RPMI7951 (cell line): ENCODE data around the gene FAM43B. TPM values are rescaled to one million over a fixed set of nuclear protein-coding genes. Genes with fewer than 3 reads are reported as not detected.

Experiments used
- DNase-seq: peaks from one replicate; pipeline ENCODE4 v3.0.0-alpha.2; 2012; ENCODE audit warnings: low read depth
- total RNA-seq: library from RNA; depleted of rRNA; stranded (reverse); fragments of >200 nt; shearing (Covaris generic); gene quantifications from 2 replicates; pipeline ENCODE4 v1.2.3, GENCODE V29; 2014; rRNA removed

Gene FAM43B
- total RNA-seq, 1 experiment from 2014 or later, result not detected

DNA sequence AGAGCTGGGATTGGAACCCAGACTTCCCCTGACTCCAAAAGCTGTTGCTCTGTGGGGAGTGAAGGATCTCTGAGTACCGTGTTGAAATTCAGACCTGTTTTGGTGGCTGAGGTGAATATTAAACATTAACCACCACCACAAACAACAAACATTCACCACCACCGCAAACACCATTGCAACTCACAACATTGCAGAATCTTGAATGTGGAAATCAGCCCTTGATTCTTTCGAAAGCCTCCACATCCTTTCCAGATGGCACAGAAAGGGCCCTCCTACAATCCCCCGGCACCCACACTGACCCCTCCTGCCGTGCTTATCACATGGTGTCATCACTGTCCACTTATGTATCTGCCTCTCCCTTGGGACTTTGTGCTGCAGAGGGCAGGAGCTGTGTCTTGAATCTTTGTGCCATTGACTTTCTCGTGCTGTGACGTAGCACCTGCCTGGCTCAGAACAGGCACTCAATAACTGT, 38.0 kb downstream of the FAM43B start:
- DNase-seq, result peak; percentile 77

DNA sequence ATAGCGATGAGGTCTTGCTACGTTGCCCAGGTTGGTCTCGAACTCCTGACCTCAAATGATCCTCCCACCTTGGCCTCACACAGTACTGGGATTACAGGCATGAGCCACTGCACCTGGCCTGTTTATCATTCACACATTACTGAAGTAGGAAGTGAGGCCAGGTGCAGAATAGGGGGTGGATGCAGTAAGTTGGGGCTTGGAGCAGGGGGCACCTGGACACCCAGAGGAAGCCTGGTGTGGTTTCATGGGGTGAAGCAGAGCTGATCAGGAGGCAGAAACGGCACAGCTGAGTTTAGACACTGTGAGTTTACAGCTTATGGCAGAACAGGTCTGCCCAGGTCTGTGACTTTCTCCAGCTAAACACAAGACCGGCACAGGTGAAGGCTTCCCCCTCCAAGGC, 41.4 kb downstream of the FAM43B start:
- DNase-seq, result no peak

DNA sequence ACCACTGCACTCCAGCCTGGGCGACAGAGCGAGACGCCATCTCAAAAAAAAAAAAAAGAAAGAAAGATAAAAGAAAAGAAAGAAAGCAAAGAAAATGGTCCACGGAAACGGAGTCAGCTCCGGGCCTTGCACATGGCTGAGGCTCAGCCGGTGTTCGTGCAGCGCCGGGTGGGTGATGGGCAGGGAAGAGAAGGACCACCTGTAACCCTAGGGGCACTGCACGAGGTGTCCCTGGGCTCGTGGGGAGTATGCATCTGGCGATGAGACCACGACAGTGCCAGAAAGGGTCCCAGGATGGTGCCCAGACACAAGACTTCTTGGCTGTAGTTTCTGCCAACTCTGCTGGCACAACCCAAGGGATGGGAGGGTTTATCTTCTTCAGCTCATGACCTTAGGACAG, 42.4 kb downstream of the FAM43B start:
- no peak for DNase-seq

DNA sequence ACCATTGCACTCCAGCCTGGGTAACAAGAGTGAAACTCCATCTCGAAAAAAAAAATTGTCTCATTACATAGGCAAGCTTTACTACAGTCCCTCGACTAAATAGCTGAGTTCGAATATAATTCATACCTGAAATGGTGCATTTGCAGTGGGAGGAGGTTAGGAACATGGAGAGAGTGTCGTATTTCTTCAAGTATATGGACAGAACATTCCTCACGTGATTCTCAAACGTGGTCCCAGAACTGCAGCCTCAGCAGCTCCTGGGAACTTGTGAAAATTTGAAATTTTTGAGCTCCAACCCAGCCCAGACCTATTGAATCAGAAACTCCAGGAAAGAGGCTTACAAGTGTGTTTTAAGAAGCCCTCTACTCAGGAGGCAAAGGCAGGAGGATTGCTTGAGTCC, 43.7 kb downstream of the FAM43B start:
- no peak for DNase-seq

DNA sequence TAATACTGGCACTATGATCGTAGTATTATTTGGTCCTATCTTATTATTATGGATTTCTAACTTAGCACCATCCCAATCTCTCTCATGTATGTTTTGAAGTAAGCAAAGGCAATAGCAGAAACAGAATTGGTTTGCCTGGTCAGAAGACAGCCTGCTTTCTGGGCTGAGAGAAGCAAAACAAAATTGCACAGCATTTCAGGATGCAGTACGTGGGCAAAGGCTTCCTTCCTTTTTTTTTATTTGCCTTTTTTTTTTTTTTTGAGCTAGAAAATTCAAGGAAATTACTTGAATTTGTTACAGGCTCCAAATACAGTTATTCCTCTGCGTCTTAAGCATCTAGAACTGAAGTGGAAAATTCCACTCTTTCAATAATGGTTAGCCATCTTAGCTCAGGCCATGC, 45.3 kb downstream of the FAM43B start:
- no peak for DNase-seq

DNA sequence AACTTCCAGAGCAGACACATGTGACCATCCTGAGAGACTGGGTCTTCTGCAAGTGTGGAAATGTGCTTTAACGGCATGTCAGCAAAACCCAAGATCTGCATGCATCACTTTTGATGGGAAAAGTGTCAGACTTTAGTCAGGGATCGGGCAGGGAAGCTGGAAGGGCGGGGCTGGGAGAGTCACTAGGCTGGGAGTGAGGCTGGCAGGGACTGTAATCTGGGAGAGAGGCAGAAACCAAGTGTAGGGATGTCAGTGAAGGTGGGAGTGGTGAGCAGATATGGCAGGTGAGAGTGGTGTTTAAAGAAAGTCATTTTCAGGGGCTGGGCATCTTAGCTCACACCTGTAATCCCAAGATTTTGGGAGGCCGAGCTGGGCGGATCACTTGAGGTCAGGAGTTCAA, 47.8 kb downstream of the FAM43B start:
- DNase-seq, result no peak

DNA sequence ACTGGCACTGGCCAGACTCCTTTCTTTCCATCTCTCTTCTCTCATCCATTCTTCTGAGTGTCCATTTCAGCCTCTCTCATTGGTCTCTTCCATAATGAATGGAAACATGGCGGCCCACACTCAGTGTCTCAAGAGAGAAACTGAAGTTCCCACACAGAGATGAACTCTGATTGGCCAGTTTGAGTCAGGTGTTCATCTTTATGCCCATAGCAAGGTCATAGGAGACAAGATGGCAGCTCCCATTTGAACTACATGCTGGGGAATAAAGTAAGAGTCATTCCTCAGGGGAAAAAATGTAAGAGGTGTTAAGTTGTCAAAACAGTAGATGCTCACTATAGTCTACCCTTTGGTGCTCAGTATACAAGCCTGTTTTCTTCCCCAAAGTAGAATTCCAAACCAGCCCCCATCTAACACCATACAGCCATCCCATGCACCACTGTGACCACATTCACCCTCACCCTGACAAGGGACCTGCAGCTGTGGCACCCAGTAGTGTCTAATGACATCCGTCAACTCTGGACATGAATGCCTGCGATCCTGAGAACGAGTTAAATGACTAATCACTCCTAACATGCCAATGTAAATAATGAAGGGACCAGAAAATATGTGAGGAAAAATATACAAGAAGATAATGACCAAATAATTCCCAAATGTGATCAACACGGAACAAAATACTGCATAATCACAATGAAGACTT, 48.9 kb downstream of the FAM43B start:
- DNase-seq, result peak; percentile 52

DNA sequence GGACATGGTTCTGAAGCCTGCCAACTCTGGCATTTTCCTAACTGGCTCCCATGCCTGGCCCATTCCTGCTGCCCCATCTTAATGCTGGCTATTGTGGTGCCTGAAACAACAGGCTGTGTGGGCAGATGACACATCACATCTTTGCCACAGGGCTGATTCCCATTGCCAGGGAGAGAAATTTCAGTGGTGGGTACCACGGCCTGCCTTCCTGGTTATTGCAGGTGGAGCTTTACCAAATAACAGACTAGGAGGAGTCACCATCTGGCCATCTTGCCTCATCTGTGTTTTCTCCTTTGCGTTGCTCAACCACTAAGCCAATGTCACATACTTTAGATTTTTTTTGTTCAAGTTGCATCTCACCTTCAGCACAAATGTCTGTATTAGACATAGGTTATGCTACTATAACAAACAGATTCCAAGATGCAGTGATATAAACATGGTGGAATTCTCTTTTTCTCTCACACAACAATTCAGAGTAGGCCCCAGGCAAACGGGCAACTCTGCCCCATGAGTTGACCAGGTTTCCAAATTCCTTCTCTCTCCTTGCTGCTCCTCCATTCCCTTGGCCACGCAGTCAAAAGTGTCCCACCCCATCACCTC, 50.6 kb downstream of the FAM43B start:
- peak; percentile 81 for DNase-seq

DNA sequence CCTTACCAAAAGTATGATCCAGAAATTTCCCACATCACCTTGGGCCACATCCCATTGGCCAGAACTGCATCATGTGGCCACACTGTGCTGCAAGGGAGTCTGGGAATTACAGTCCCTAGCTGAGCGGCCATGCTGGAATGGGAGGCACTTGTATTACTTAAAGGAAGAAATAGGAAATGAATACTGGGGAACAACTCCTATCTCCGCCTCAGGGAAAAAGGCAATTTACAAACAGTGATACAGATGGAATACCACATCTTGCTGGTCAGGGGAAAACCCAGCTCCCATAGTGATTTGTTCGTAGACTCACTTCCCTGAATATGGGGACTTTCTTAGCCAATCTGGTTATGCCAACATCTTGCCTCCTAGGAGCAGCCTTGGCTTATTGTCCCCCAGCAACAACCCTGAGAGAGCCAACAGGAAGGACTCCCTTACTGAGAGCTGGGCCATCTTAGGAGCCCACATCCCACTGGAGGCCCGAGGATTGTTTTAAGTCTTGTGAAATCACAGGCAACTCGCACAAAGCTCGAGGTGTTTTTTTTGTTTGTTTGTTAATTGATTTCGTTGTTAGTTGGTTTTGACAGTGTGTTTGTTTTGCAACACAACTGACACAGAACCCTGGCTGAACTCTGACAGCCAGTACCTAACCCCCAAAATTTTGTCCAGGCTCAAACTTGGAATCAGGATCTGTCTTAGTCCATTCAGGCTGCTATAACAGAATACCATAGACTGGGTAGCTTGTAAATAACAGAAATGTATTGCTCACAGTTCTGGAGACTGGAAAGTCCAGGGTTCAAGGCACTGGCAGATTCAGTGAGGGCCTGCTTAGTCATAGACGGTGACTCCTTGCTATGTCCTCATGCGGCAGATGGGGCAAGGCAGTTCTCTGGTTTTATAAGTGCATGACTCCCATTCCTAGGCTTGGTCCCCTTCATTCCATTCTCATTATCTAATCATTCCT, 51.4 kb downstream of the FAM43B start:
- peak; percentile 93 for DNase-seq

Other genes with a start within 250 kb of the FAM43B start
- 6.7 and 9.9 TPM in 2 replicates for gene CAMK2N1, start 66.4 kb upstream of the FAM43B start, total RNA-seq
- gene MUL1, start 44.4 kb upstream of the FAM43B start, total RNA-seq, result 18.1 and 22.1 TPM in 2 replicates
- gene CDA, start 36.5 kb downstream of the FAM43B start, total RNA-seq, result 23.9 and 24.9 TPM in 2 replicates
- 52.0 and 57.2 TPM in 2 replicates for gene PINK1, start 80.9 kb downstream of the FAM43B start, total RNA-seq
- gene DDOST, start 108.8 kb downstream of the FAM43B start, total RNA-seq, result 456 and 523 TPM in 2 replicates
- not detected in 2 replicates for gene KIF17, start 165.4 kb downstream of the FAM43B start, total RNA-seq
- 0.20 and 0.24 TPM in 2 replicates for gene SH2D5, start 180.1 kb downstream of the FAM43B start, total RNA-seq
- 256 and 283 TPM in 2 replicates for gene HP1BP3, start 234.7 kb downstream of the FAM43B start, total RNA-seq